ENCODE results near the gene KRT75.

Gene KRT75

DNA sequence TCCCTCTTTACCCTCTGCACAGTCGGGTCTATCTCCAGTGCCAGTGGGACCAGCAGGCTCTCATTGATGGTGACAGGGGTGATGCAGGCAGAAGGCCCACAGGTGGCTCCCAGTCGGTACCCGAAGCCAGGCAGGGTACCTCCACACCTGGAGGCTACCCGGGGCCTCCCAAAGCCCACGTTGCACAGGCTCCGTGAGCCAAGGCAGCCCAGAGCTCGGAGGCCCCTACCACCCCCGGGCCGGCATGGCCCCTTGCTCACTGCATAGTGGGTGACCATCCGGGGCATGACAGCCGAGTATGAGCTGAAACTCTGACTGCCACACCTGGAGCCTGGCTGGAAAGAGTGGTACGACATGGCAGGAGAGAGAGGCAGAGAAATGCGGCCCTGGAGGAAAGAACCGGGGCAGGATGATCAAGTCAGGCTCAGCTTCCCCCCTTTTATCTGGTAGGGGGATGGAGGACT lies 28.2 kb downstream of the KRT75 start, which contains the start of gene KRT82:
KRT82 (minus strand) TSS at position 414 of the 464 bp plus-strand sequence; CDS start at position 356, 58 bp downstream.
- H3K9me3 ChIP-seq (ENCODE audit: control insufficient read depth in 2 of 2, low read length in 2 of 2) = no peaks in the 10 kb centered on the region
- no peaks in the 10 kb centered on the region for H3K27me3 ChIP-seq (ENCODE audit: control insufficient read depth in 2 of 2, insufficient read depth in 2 of 2, low read length in 2 of 2)
- H3K36me3 ChIP-seq (ENCODE audit: control insufficient read depth in 2 of 2, insufficient read depth in 2 of 2, low read length in 2 of 2) = no peaks in the 10 kb centered on the region
- H3K9ac ChIP-seq (ENCODE audit: low read depth in 1 of 2, low read length in 2 of 2) = no peak within 1 kb of the TSS
- no peak within 1 kb of the TSS for H3K4me3 ChIP-seq (ENCODE audit: low read length in 2 of 2)
- no peaks in the 10 kb centered on the region for H3K4me1 ChIP-seq (ENCODE audit: control insufficient read depth in 2 of 2, insufficient read depth in 2 of 2, low read length in 2 of 2)
- H3K27ac ChIP-seq (ENCODE audit: low read depth in 2 of 2, low read length in 2 of 2) = no peak within 1 kb of the TSS

DNA sequence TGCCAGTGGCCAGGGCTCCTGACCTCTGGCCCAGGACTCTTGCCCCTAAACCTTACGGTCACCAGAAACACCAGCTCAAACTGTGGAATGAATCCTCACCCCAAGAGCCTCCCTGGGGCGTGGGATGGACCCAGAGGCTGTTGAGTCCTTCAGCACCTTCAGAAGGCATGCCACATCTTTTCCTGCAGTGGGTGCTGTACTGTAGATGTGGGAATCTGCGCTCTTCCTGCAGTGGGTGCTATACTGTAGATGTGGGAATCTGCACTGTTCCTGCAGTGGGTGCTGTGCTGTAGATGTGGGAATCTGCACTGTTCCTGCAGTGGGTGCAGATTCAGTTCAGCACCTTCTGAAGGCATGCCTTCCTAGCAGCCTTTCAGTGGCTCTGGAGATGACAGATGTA lies 29.2 kb downstream of the KRT75 start:
- no peak overlapping the region for H3K27ac ChIP-seq (ENCODE audit: low read depth in 2 of 2, low read length in 2 of 2)
- H3K27me3 ChIP-seq (ENCODE audit: control insufficient read depth in 2 of 2, insufficient read depth in 2 of 2, low read length in 2 of 2) = no peaks in the 10 kb centered on the region
- no peaks in the 10 kb centered on the region for H3K36me3 ChIP-seq (ENCODE audit: control insufficient read depth in 2 of 2, insufficient read depth in 2 of 2, low read length in 2 of 2)
- H3K4me3 ChIP-seq (ENCODE audit: low read length in 2 of 2) = no peak overlapping the region
- no peak overlapping the region for H3K9ac ChIP-seq (ENCODE audit: low read depth in 1 of 2, low read length in 2 of 2)
- H3K4me1 ChIP-seq (ENCODE audit: control insufficient read depth in 2 of 2, insufficient read depth in 2 of 2, low read length in 2 of 2) = no peaks in the 10 kb centered on the region
- no peaks in the 10 kb centered on the region for H3K9me3 ChIP-seq (ENCODE audit: control insufficient read depth in 2 of 2, low read length in 2 of 2)

DNA sequence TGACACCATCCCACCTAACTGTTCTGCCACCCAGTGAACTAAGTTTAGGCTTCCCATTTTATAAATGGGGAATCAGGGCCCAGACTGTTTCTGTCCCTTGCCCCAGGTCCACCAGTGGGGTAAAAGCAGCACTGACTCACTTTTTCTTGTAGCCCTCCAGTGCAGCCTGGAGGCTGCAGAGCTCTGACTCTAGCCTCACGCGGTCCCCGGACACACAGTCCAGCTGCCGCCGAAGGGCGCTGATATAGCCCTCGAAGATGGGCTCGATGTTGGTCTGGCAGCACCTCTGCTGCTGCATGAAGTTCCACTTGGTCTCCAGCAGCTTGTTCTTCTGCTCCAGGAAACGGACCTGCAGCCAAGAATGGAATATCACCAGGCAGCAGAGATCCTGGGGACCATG lies 30.6 kb downstream of the KRT75 start:
- H3K27me3 ChIP-seq (ENCODE audit: control insufficient read depth in 2 of 2, insufficient read depth in 2 of 2, low read length in 2 of 2) = no peaks in the 10 kb centered on the region
- no peak overlapping the region for H3K9ac ChIP-seq (ENCODE audit: low read depth in 1 of 2, low read length in 2 of 2)
- H3K36me3 ChIP-seq (ENCODE audit: control insufficient read depth in 2 of 2, insufficient read depth in 2 of 2, low read length in 2 of 2) = no peaks in the 10 kb centered on the region
- H3K9me3 ChIP-seq (ENCODE audit: control insufficient read depth in 2 of 2, low read length in 2 of 2) = no peaks in the 10 kb centered on the region
- no peak overlapping the region for H3K4me3 ChIP-seq (ENCODE audit: low read length in 2 of 2)
- H3K27ac ChIP-seq (ENCODE audit: low read depth in 2 of 2, low read length in 2 of 2) = no peak overlapping the region
- no peaks in the 10 kb centered on the region for H3K4me1 ChIP-seq (ENCODE audit: control insufficient read depth in 2 of 2, insufficient read depth in 2 of 2, low read length in 2 of 2)

DNA sequence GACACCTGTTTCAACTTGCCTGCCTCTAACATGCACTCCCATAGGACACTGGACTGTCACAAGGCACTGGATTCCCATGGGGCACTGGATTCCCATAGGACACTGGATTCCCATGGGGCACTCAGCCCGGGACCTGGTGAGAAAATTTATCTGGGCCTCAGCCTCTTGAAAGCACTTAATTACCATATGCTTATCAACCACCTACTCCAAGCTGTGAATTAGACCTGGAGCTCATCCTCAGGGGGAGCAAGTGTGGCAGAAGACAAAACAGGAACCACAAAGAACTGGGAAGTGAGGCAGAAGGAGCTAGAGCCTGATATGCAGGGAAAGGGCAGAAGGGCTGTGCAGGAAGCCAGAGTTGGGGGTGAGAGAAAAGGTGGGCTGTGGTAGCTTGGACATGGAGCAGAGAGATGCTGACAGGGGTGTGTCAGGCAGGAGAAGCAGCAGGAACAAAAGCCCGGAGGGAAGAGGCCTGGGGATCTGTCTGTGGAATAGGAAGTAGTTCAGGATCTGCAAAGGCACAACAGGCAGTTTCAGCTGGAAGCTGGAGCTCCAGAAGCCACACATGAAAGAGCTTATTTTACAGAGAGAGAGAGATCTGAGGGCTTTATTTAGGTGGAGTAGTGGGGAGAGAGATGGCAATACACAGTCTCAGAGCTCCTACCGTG lies 31.2 kb downstream of the KRT75 start:
- Histone ChIP-seq H3K27me3 (ENCODE audit: control insufficient read depth in 2 of 2, insufficient read depth in 2 of 2, low read length in 2 of 2) (no peaks in the 10 kb centered on the region), H3K4me3 (ENCODE audit: low read length in 2 of 2) (no peak overlapping the region), H3K36me3 (ENCODE audit: control insufficient read depth in 2 of 2, insufficient read depth in 2 of 2, low read length in 2 of 2) (no peaks in the 10 kb centered on the region), H3K9ac (ENCODE audit: low read depth in 1 of 2, low read length in 2 of 2) (no peak overlapping the region), H3K4me1 (ENCODE audit: control insufficient read depth in 2 of 2, insufficient read depth in 2 of 2, low read length in 2 of 2) (no peaks in the 10 kb centered on the region), H3K9me3 (ENCODE audit: control insufficient read depth in 2 of 2, low read length in 2 of 2) (no peaks in the 10 kb centered on the region), H3K27ac (ENCODE audit: low read depth in 2 of 2, low read length in 2 of 2) (no peak overlapping the region)

DNA sequence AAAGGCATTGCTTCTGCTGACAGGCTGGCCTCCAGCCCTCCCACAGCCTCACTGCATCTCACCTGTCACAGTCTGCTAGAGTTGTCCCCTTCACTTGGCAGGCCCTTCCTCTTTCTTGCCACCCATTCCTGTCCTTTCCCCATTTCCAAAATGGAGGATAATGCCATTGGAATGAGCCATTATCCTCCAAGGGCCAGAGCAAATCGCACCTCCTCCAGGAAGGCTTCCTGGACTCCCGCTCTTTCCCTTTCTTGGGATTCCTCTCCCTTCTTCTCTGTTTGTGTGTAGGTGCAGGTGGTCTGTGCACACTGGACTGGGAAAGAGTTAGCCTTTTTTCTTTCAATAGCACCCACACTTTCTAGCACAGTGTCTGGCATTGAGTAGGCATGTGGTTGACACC lies 31.8 kb downstream of the KRT75 start:
- H3K4me1 ChIP-seq (ENCODE audit: control insufficient read depth in 2 of 2, insufficient read depth in 2 of 2, low read length in 2 of 2) = no peaks in the 10 kb centered on the region
- H3K27me3 ChIP-seq (ENCODE audit: control insufficient read depth in 2 of 2, insufficient read depth in 2 of 2, low read length in 2 of 2) = no peaks in the 10 kb centered on the region
- H3K27ac ChIP-seq (ENCODE audit: low read depth in 2 of 2, low read length in 2 of 2) = no peak overlapping the region
- no peak overlapping the region for H3K9ac ChIP-seq (ENCODE audit: low read depth in 1 of 2, low read length in 2 of 2)
- no peak overlapping the region for H3K4me3 ChIP-seq (ENCODE audit: low read length in 2 of 2)
- no peaks in the 10 kb centered on the region for H3K36me3 ChIP-seq (ENCODE audit: control insufficient read depth in 2 of 2, insufficient read depth in 2 of 2, low read length in 2 of 2)
- H3K9me3 ChIP-seq (ENCODE audit: control insufficient read depth in 2 of 2, low read length in 2 of 2) = no peaks in the 10 kb centered on the region

DNA sequence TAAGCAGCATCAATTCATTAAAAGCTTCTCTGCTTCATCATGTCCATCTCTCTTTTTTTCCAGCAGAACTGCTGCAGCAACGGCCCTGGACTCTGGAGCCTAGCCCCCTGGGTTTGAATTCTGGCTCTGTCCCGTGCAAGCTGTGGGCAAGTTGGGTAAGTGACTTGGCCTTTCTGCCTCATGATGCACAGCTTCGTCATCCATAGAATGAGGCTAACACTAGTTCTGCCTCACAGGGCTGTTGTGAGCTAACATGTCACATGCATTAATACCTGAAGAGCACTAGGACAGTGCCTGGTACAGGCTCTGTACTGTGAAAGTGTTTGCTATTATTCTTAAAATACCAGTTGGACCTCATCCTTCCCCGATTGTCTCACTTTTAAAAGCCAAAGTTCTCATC lies 32.2 kb downstream of the KRT75 start:
- Histone ChIP-seq H3K27me3 (ENCODE audit: control insufficient read depth in 2 of 2, insufficient read depth in 2 of 2, low read length in 2 of 2) (no peaks in the 10 kb centered on the region), H3K4me1 (ENCODE audit: control insufficient read depth in 2 of 2, insufficient read depth in 2 of 2, low read length in 2 of 2) (no peaks in the 10 kb centered on the region), H3K27ac (ENCODE audit: low read depth in 2 of 2, low read length in 2 of 2) (no peak overlapping the region), H3K36me3 (ENCODE audit: control insufficient read depth in 2 of 2, insufficient read depth in 2 of 2, low read length in 2 of 2) (no peaks in the 10 kb centered on the region), H3K4me3 (ENCODE audit: low read length in 2 of 2) (no peak overlapping the region), H3K9me3 (ENCODE audit: control insufficient read depth in 2 of 2, low read length in 2 of 2) (no peaks in the 10 kb centered on the region), H3K9ac (ENCODE audit: low read depth in 1 of 2, low read length in 2 of 2) (no peak overlapping the region)

DNA sequence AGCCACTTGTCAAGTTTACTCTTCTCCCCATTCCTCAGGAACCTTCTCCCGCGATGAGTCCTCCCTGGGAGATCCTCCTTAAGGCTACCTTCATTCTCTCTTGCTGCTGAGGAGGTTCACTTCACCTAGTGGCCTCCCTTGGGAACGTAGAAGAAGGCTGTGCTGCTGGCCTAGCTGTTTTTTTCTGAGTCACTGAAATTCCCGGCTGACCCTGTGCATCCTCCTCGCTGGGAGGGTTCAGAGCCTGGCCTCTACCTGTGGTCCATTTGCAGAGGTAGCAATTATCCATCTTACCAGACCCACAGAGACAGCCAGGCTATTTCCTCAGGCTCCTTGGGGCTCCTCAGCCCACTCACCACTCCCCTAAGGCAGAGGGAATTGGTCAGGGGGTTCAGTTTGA lies 32.6 kb downstream of the KRT75 start:
- H3K36me3 ChIP-seq (ENCODE audit: control insufficient read depth in 2 of 2, insufficient read depth in 2 of 2, low read length in 2 of 2) = no peaks in the 10 kb centered on the region
- H3K4me3 ChIP-seq (ENCODE audit: low read length in 2 of 2) = no peak overlapping the region
- H3K27ac ChIP-seq (ENCODE audit: low read depth in 2 of 2, low read length in 2 of 2) = no peak overlapping the region
- H3K9ac ChIP-seq (ENCODE audit: low read depth in 1 of 2, low read length in 2 of 2) = no peak overlapping the region
- no peaks in the 10 kb centered on the region for H3K27me3 ChIP-seq (ENCODE audit: control insufficient read depth in 2 of 2, insufficient read depth in 2 of 2, low read length in 2 of 2)
- no peaks in the 10 kb centered on the region for H3K4me1 ChIP-seq (ENCODE audit: control insufficient read depth in 2 of 2, insufficient read depth in 2 of 2, low read length in 2 of 2)
- H3K9me3 ChIP-seq (ENCODE audit: control insufficient read depth in 2 of 2, low read length in 2 of 2) = no peaks in the 10 kb centered on the region

DNA sequence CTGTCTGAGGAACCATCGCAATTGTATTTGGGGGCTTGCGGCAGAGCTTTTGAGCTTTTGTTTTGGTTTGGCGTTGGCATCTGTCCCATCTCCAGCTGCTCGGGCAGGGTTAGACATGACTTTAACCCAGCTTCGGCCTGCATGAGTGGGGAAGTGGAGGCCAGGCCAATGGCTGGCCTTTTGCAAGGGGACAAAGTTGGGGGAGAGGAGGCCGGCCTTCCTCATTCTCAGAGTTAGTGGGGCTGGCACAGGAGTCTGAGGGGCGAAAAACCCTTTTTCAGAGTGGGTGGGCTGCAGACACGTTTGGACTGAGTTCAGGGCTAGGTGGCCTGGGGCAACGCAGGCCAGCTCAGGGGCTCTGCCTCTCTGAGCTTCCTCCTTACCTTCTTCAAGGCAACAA lies 33.3 kb downstream of the KRT75 start:
- no peaks in the 10 kb centered on the region for H3K36me3 ChIP-seq (ENCODE audit: control insufficient read depth in 2 of 2, insufficient read depth in 2 of 2, low read length in 2 of 2)
- H3K4me3 ChIP-seq (ENCODE audit: low read length in 2 of 2) = no peak overlapping the region
- no peaks in the 10 kb centered on the region for H3K27me3 ChIP-seq (ENCODE audit: control insufficient read depth in 2 of 2, insufficient read depth in 2 of 2, low read length in 2 of 2)
- H3K27ac ChIP-seq (ENCODE audit: low read depth in 2 of 2, low read length in 2 of 2) = no peak overlapping the region
- no peak overlapping the region for H3K9ac ChIP-seq (ENCODE audit: low read depth in 1 of 2, low read length in 2 of 2)
- no peaks in the 10 kb centered on the region for H3K4me1 ChIP-seq (ENCODE audit: control insufficient read depth in 2 of 2, insufficient read depth in 2 of 2, low read length in 2 of 2)
- H3K9me3 ChIP-seq (ENCODE audit: control insufficient read depth in 2 of 2, low read length in 2 of 2) = no peaks in the 10 kb centered on the region

DNA sequence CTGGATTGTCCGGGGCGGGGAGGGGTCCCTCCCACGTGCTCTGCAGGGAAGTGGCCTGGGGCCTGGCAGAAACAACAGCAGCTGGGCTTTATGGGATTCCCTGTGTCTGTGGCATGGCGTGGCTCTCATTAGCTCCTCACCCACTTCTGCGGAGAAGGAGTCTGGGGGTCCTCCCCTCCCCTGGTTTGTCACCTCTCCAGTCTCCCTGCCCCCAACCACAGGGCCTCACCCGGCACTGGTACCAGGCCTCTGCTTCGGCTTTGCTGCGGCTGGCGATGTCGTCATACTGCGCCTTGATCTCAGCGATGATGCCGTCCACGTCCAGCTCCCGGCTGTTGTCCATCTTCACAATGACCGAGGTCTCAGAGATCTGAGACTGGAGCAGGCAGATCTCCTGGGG lies 34.4 kb downstream of the KRT75 start:
- H3K27me3 ChIP-seq (ENCODE audit: control insufficient read depth in 2 of 2, insufficient read depth in 2 of 2, low read length in 2 of 2) = no peaks in the 10 kb centered on the region
- H3K27ac ChIP-seq (ENCODE audit: low read depth in 2 of 2, low read length in 2 of 2) = no peak overlapping the region

DNA sequence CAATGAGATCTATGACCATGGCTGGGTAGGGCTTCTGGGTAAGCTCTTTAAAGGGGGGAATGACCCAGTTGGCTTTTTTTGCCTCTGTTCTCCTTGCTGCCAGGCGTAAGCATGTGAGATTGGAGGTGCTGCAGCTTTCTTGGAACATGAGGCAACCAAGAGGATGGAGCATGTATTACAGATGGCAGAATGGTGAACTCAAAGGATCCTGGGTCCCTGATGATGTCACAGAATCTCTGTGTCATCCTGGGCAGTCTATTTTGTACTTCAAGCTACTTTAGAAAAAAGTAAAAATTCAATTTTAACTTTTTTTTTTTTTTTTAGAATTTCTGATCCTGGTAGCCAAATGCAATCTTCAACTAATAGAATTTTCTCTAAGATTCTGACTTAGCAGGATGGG lies 36.0 kb downstream of the KRT75 start:
- Histone ChIP-seq H3K9me3 (ENCODE audit: control insufficient read depth in 2 of 2, low read length in 2 of 2) (no peaks in the 10 kb centered on the region), H3K27me3 (ENCODE audit: control insufficient read depth in 2 of 2, insufficient read depth in 2 of 2, low read length in 2 of 2) (no peaks in the 10 kb centered on the region), H3K4me1 (ENCODE audit: control insufficient read depth in 2 of 2, insufficient read depth in 2 of 2, low read length in 2 of 2) (no peaks in the 10 kb centered on the region), H3K4me3 (ENCODE audit: low read length in 2 of 2) (no peak overlapping the region), H3K9ac (ENCODE audit: low read depth in 1 of 2, low read length in 2 of 2) (no peak overlapping the region), H3K27ac (ENCODE audit: low read depth in 2 of 2, low read length in 2 of 2) (no peak overlapping the region), H3K36me3 (ENCODE audit: control insufficient read depth in 2 of 2, insufficient read depth in 2 of 2, low read length in 2 of 2) (no peaks in the 10 kb centered on the region)

More for the DNA sequence above, 34.4 kb downstream of the KRT75 start:
- H3K9me3 ChIP-seq (ENCODE audit: control insufficient read depth in 2 of 2, low read length in 2 of 2) = no peaks in the 10 kb centered on the region
- no peaks in the 10 kb centered on the region for H3K4me1 ChIP-seq (ENCODE audit: control insufficient read depth in 2 of 2, insufficient read depth in 2 of 2, low read length in 2 of 2)
- no peaks in the 10 kb centered on the region for H3K36me3 ChIP-seq (ENCODE audit: control insufficient read depth in 2 of 2, insufficient read depth in 2 of 2, low read length in 2 of 2)
- H3K9ac ChIP-seq (ENCODE audit: low read depth in 1 of 2, low read length in 2 of 2) = no peak overlapping the region
- H3K4me3 ChIP-seq (ENCODE audit: low read length in 2 of 2) = no peak overlapping the region
